ENCODE data around the gene UGT1A8. TPM values are rescaled to one million over a fixed set of nuclear protein-coding genes. Genes with fewer than 3 reads are reported as not detected.

The UGT1A8 gene
- total and polyA plus RNA-seq, 2 donors (not counting 3 experiments of a cell fraction or from before 2014, with no cell fraction given): not detected

- intact Hi-C loops (cut with micrococcal nuclease) (no loop called here), dilution Hi-C loops (cut with MboI; ENCODE audit: extremely low pct_ligation_motif_present, low sequenced_read_pairs) (no loop called here)
- H4K20me1 ChIP-seq (replicated peaks; ENCODE audit: control insufficient read depth, extremely low read depth, insufficient read depth, low read length): no peaks in the 10 kb centered on the region
- no peaks in the 10 kb centered on the region for H3K79me2 ChIP-seq (ENCODE audit: control insufficient read depth, insufficient read depth, low read length)
- no peaks in the 10 kb centered on the region for H3K36me3 ChIP-seq (ENCODE audit: control insufficient read depth in 2 of 2, extremely low read depth in 1 of 2, insufficient read depth in 2 of 2, low read length in 2 of 2)
- no peak overlapping the region for H3K27ac ChIP-seq (ENCODE audit: insufficient read depth, low read depth, low read length)
- CTCF ChIA-PET: no interaction called here
- H3K4me2 ChIP-seq (ENCODE audit: insufficient read depth, low read length): no peak overlapping the region
- H3K9me3 ChIP-seq (replicated peaks; ENCODE audit: control insufficient read depth, insufficient read depth, low read length): no peaks in the 10 kb centered on the region
- H2AFZ ChIP-seq (ENCODE audit: low read depth, low read length): no peak overlapping the region
- no peak overlapping the region for H3K9ac ChIP-seq (replicated peaks; ENCODE audit: extremely low read depth, insufficient read depth, low read length)
- FAIRE-seq: no peak
- no peak for DNase-seq (ENCODE audit: low read depth, low spot score)
- H3K4me3 ChIP-seq (replicated peaks in 1 of 3; ENCODE audit: insufficient read depth in 1 of 3, low read depth in 1 of 3, low read length in 3 of 3): no peak overlapping the region
- no TSS peak for BruUV-seq (replicated peaks)
- H3K4me1 ChIP-seq (ENCODE audit: control insufficient read depth, extremely low read depth, insufficient read depth, low read length): no peaks in the 10 kb centered on the region
- POLR2A ChIA-PET: no interaction called here
- H3K9me1 ChIP-seq (replicated peaks; ENCODE audit: control insufficient read depth, extremely low read depth, insufficient read depth, low read length): no peaks in the 10 kb centered on the region
- no peaks in the 10 kb centered on the region for H3K27me3 ChIP-seq (ENCODE audit: control insufficient read depth in 2 of 2, insufficient read depth in 2 of 2, low read length in 2 of 2)
- TF ChIP-seq FOS (IDR thresholded peaks at IDR 0.05; ENCODE audit: borderline replicate concordance, insufficient read depth, low read length): no peak
- TF ChIP-seq MYC (IDR thresholded peaks at IDR 0.05; ENCODE audit: low read depth, low read length): no peak
- TF ChIP-seq POLR2AphosphoS5 (IDR thresholded peaks at IDR 0.05; ENCODE audit: insufficient read depth, low read depth, low read length): no peak
- TF ChIP-seq, protein P1, sequence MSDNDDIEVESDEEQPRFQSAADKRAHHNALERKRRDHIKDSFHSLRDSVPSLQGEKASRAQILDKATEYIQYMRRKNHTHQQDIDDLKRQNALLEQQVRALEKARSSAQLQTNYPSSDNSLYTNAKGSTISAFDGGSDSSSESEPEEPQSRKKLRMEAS (IDR thresholded peaks at IDR 0.05; ENCODE audit: insufficient read depth, insufficient read length): no peak
- no peak for TF ChIP-seq GATA2 (IDR thresholded peaks at IDR 0.05; ENCODE audit: insufficient read depth, insufficient read length, low read depth, low read length)
- TF ChIP-seq POLR2A (IDR thresholded peaks at IDR 0.05; ENCODE audit: low read depth, low read length): no peak
- TF ChIP-seq EZH2 (IDR thresholded peaks at IDR 0.05; ENCODE audit: borderline replicate concordance, low read depth, low read length, severe bottlenecking): no peak
- no peak for TF ChIP-seq CTCF (IDR thresholded peaks at IDR 0.05; ENCODE audit: extremely low read depth in 1 of 2, insufficient read depth in 1 of 2, low read depth in 1 of 2, low read length in 2 of 2)
- no peak for TF ChIP-seq JUN (IDR thresholded peaks at IDR 0.05; ENCODE audit: borderline replicate concordance, insufficient read depth, insufficient read length, low read depth)
Measured at GRCh38 chr2:233789554-233789953, 172.1 kb downstream of the UGT1A8 start.

Measured in endothelial cell of umbilical vein (primary cell).